ENCODE measurements around the gene NKTR. TPM values are rescaled to one million over a fixed set of nuclear protein-coding genes. Genes with fewer than 3 reads are reported as not detected.

NKTR gene
- polyA plus RNA-seq, 3 donors, result 2.6 to 78.5 (median 5.8) TPM

- H3K79me2 ChIP-seq (ENCODE audit: insufficient read depth, low read length), result peaks cover 72% of the 10 kb centered on the region
- no peak overlapping the region for H3K4me3 ChIP-seq (replicated peaks in 1 of 3; ENCODE audit: low read depth in 2 of 3, low read length in 3 of 3)
- Mint-ChIP-seq H3K4me1 (peaks cover under 1% of the 10 kb centered on the region), H3K27me3 (ENCODE audit: low read depth in 3 of 3) (no peaks in the 10 kb centered on the region), H3K4me3 (no peak overlapping the region), H3K36me3 (peaks cover 48 to 55% of the 10 kb centered on the region in 2 donors), H3K27ac (peak overlapping the region in 2 of 7 donors; percentile 58 to 76), H3K9me3 (no peaks in the 10 kb centered on the region)
- H4K20me1 ChIP-seq (ENCODE audit: insufficient read depth, low read length), result peaks cover 96% of the 10 kb centered on the region
- no peak overlapping the region for H2AFZ ChIP-seq (ENCODE audit: insufficient read depth, low read depth, low read length, poor library complexity, severe bottlenecking)
- no peak overlapping the region for H3K9ac ChIP-seq (ENCODE audit: insufficient read depth, low read length, poor library complexity, severe bottlenecking)
- no peak overlapping the region for H3K4me2 ChIP-seq (replicated peaks; ENCODE audit: extremely low read depth, low read length, poor library complexity, severe bottlenecking)
- H3K9me3 ChIP-seq (replicated peaks in 1 of 2; ENCODE audit: control insufficient read depth in 1 of 2, insufficient read depth in 1 of 2, low read length in 2 of 2), result no peaks in the 10 kb centered on the region
- no peak for TF ChIP-seq CTCF (IDR thresholded peaks at IDR 0.05)
- H3K36me3 ChIP-seq (replicated peaks in 1 of 2; ENCODE audit: control insufficient read depth in 1 of 2, insufficient read depth in 2 of 2, low read length in 2 of 2), result peaks cover 86 to 97% of the 10 kb centered on the region in 2 donors
- DNase-seq, result no peak
- intact Hi-C loops (cut with micrococcal nuclease), result no loop called here
- H3K27ac ChIP-seq (ENCODE audit: low read depth in 1 of 2, low read length in 2 of 2), result peak overlapping the region in 1 of 2 donors; percentile 54
- H3K27me3 ChIP-seq (ENCODE audit: control insufficient read depth in 2 of 2, insufficient read depth in 2 of 2, low read length in 2 of 2), result no peaks in the 10 kb centered on the region
- no peaks in the 10 kb centered on the region for H3K4me1 ChIP-seq (ENCODE audit: control insufficient read depth in 1 of 2, insufficient read depth in 2 of 2, low read length in 2 of 2)
Measured at GRCh38 chr3:42640129-42640528, 39.6 kb downstream of the NKTR start.

- Histone ChIP-seq H3K27ac (ENCODE audit: low read depth in 1 of 2, low read length in 2 of 2) (peak overlapping the region in 1 of 2 donors; percentile 54), H3K4me3 (replicated peaks in 1 of 3; ENCODE audit: low read depth in 2 of 3, low read length in 3 of 3) (no peak overlapping the region), H3K9me3 (replicated peaks in 1 of 2; ENCODE audit: control insufficient read depth in 1 of 2, insufficient read depth in 1 of 2, low read length in 2 of 2) (no peaks in the 10 kb centered on the region), H3K4me1 (ENCODE audit: control insufficient read depth in 1 of 2, insufficient read depth in 2 of 2, low read length in 2 of 2) (no peaks in the 10 kb centered on the region), H3K36me3 (replicated peaks in 1 of 2; ENCODE audit: control insufficient read depth in 1 of 2, insufficient read depth in 2 of 2, low read length in 2 of 2) (peaks cover 88 to 97% of the 10 kb centered on the region in 2 donors), H3K9ac (ENCODE audit: insufficient read depth, low read length, poor library complexity, severe bottlenecking) (no peak overlapping the region), H3K4me2 (replicated peaks; ENCODE audit: extremely low read depth, low read length, poor library complexity, severe bottlenecking) (no peak overlapping the region), H2AFZ (ENCODE audit: insufficient read depth, low read depth, low read length, poor library complexity, severe bottlenecking) (no peak overlapping the region), H3K79me2 (ENCODE audit: insufficient read depth, low read length) (peaks cover 78% of the 10 kb centered on the region), H4K20me1 (ENCODE audit: insufficient read depth, low read length) (peaks cover 99% of the 10 kb centered on the region), H3K27me3 (ENCODE audit: control insufficient read depth in 2 of 2, insufficient read depth in 2 of 2, low read length in 2 of 2) (no peaks in the 10 kb centered on the region)
- WGBS (ENCODE audit: insufficient coverage), result 91% methylated on average over 1 of the region's 6 CpGs
- Mint-ChIP-seq H3K27me3 (ENCODE audit: low read depth in 3 of 3) (no peaks in the 10 kb centered on the region), H3K4me3 (no peak overlapping the region), H3K27ac (peak overlapping the region in 6 of 7 donors; percentile 9 to 81 (median 64)), H3K36me3 (peaks cover 46 to 52% of the 10 kb centered on the region in 2 donors), H3K9me3 (no peaks in the 10 kb centered on the region), H3K4me1 (no peaks in the 10 kb centered on the region)
- no peak for TF ChIP-seq CTCF (IDR thresholded peaks at IDR 0.05)
- DNase-seq, result no peak
- intact Hi-C loops (cut with micrococcal nuclease), result no loop called here
Measured at GRCh38 chr3:42640771-42641370, 40.4 kb downstream of the NKTR start.
